H1 (cell line): ENCODE data around the gene ASCL1.

Experiments
- BACH1 ChIP-seq: IDR thresholded peaks from 2 replicates; pipeline ENCODE4 v1.6.1; 2012; ENCODE audit warnings: low read length, improper control_type of control experiment
- BCL11A ChIP-seq, 2 experiments: IDR thresholded peaks; one replicate each; pipeline ENCODE4 v1.6.1; 2011; ENCODE audit warnings: low read depth in 2 of 2, low read length in 2 of 2, mild to moderate bottlenecking in 2 of 2
- EP300 ChIP-seq, 2 experiments: IDR thresholded peaks; 1 replicate in 1 of 2; 2 replicates in 1 of 2; pipeline ENCODE4 v1.6.1; 2011 to 2012; ENCODE audit warnings: low read depth in 2 of 2, low read length in 2 of 2, mild to moderate bottlenecking in 2 of 2, borderline replicate concordance in 1 of 2, inconsistent platforms in 1 of 2, moderate library complexity in 1 of 2
- GABPA ChIP-seq: IDR thresholded peaks from 2 replicates; pipeline ENCODE4 v1.6.1; 2011; ENCODE audit warnings: mild to moderate bottlenecking, low read length, moderate library complexity, borderline replicate concordance; ENCODE audit not compliant: insufficient read depth
- HDAC2 ChIP-seq, 2 experiments: fragments of 300-600 bp in 1 of 2; sonication (generic) in 1 of 2; IDR thresholded peaks; 2 replicates each; pipeline ENCODE4 v1.6.1; 2011 to 2012; ENCODE audit warnings: low read depth in 2 of 2, low read length in 2 of 2, mild to moderate bottlenecking in 2 of 2, moderate library complexity in 2 of 2, borderline replicate concordance in 1 of 2, inconsistent platforms in 1 of 2
- PHF8 ChIP-seq: fragments of 200-600 bp; sonication (generic); conservative IDR thresholded peaks from 2 replicates; pipeline ENCODE4 v1.7.1; 2012; ENCODE audit warnings: low read depth, mild to moderate bottlenecking, inconsistent platforms, low read length, moderate library complexity
- POLR2AphosphoS5 ChIP-seq: IDR thresholded peaks from 2 replicates; pipeline ENCODE4 v1.6.1; 2011; ENCODE audit warnings: low read depth, low read length
- RAD21 ChIP-seq, 2 experiments: IDR thresholded peaks in 1 of 2; conservative IDR thresholded peaks in 1 of 2; 2 replicates each; pipeline ENCODE4 v1.6.1; 2011; ENCODE audit warnings: low read depth in 2 of 2, low read length in 2 of 2, improper control_type of control experiment in 1 of 2, inconsistent platforms in 1 of 2, mild to moderate bottlenecking in 1 of 2, moderate library complexity in 1 of 2
- RFX5 ChIP-seq: IDR thresholded peaks from 2 replicates; pipeline ENCODE4 v1.6.1; 2011; ENCODE audit warnings: low read depth, low read length, improper control_type of control experiment, borderline replicate concordance
- TAF1 ChIP-seq: IDR thresholded peaks from 2 replicates; pipeline ENCODE4 v1.6.1; 2011; ENCODE audit warnings: mild to moderate bottlenecking, low read depth, low read length
- TEAD4 ChIP-seq: IDR thresholded peaks from 2 replicates; pipeline ENCODE4 v1.6.1; 2012; ENCODE audit warnings: low read depth, low read length, inconsistent platforms, mixed read lengths
- YY1 ChIP-seq: IDR thresholded peaks from 2 replicates; pipeline ENCODE4 v1.6.1; 2011; ENCODE audit warnings: low read depth, mild to moderate bottlenecking, low read length
- TF ChIP-seq, protein P1 (sequence below), 3 experiments: IDR thresholded peaks; 1 replicate in 2 of 3; 2 replicates in 1 of 3; pipeline versions ENCODE4 v1.5.1 to v1.6.1; 2011; ENCODE audit warnings: low read length in 3 of 3, mild to moderate bottlenecking in 3 of 3, inconsistent platforms in 2 of 3, low read depth in 1 of 3, moderate library complexity in 1 of 3; ENCODE audit not compliant: insufficient read depth in 1 of 3; ENCODE audit errors: control extremely low read depth in 1 of 3
- TF ChIP-seq, protein P2 (sequence below): IDR thresholded peaks from 2 replicates; pipeline ENCODE4 v1.6.1; 2011; ENCODE audit warnings: low read depth, mild to moderate bottlenecking, low read length; ENCODE audit not compliant: insufficient read depth

DNA sequence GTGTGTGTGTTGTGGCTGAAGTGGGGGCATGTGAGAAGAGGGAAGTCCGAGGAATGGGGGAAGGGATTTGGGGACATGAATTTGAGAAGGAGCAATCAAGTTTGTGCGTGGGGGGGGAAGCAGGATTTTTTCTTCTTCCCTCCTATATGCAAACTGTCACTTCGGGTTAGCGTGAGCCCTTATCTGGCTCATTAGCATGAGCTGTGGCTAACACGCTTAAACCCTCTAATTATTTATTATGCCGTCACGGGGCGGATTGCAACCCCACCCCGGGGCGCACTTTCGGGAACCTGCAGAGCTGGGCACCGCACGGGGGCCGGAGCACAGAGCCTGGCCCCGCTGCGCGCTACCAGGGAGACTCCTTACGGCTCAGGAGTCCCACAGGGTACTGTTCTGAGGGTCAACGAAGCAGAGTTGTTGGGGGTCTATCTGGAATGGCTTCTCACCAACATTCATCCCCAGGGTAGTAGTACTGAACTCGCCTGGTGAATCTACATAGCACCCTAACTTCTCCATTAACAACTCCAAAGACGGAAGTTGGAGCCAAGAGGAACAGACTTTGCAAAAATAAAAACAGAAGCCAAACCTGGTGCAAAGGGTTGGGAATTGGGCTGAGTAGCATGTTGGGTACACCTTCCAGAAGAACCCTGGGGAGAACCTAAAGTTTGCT is 6.4 kb upstream of the ASCL1 start:
- no peak for TF ChIP-seq GABPA
- no peak for TF ChIP-seq YY1
- no peak for TF ChIP-seq BACH1
- TF ChIP-seq, protein P1, sequence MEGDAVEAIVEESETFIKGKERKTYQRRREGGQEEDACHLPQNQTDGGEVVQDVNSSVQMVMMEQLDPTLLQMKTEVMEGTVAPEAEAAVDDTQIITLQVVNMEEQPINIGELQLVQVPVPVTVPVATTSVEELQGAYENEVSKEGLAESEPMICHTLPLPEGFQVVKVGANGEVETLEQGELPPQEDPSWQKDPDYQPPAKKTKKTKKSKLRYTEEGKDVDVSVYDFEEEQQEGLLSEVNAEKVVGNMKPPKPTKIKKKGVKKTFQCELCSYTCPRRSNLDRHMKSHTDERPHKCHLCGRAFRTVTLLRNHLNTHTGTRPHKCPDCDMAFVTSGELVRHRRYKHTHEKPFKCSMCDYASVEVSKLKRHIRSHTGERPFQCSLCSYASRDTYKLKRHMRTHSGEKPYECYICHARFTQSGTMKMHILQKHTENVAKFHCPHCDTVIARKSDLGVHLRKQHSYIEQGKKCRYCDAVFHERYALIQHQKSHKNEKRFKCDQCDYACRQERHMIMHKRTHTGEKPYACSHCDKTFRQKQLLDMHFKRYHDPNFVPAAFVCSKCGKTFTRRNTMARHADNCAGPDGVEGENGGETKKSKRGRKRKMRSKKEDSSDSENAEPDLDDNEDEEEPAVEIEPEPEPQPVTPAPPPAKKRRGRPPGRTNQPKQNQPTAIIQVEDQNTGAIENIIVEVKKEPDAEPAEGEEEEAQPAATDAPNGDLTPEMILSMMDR (IDR thresholded peaks at IDR 0.05; ENCODE audit: control extremely low read depth in 1 of 3, insufficient read depth in 1 of 3, low read depth in 1 of 3, low read length in 3 of 3), result no peak
- no peak for TF ChIP-seq HDAC2 (IDR thresholded peaks at IDR 0.05; ENCODE audit: borderline replicate concordance in 1 of 2, low read depth in 2 of 2, low read length in 2 of 2)
- TF ChIP-seq, protein P2, sequence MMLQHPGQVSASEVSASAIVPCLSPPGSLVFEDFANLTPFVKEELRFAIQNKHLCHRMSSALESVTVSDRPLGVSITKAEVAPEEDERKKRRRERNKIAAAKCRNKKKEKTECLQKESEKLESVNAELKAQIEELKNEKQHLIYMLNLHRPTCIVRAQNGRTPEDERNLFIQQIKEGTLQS, result no peak
- TF ChIP-seq PHF8, result no peak
- no peak for TF ChIP-seq RFX5
- no peak for TF ChIP-seq TAF1
- no peak for TF ChIP-seq POLR2AphosphoS5
- no peak for TF ChIP-seq RAD21 (IDR thresholded peaks at IDR 0.05 in 1 of 2, conservative IDR thresholded peaks at IDR 0.05 in 1 of 2; ENCODE audit: low read depth in 2 of 2, low read length in 2 of 2)
- no peak for TF ChIP-seq TEAD4
- TF ChIP-seq BCL11A (IDR thresholded peaks at IDR 0.05; ENCODE audit: low read depth in 2 of 2, low read length in 2 of 2), result no peak
- no peak for TF ChIP-seq EP300 (IDR thresholded peaks at IDR 0.05; ENCODE audit: borderline replicate concordance in 1 of 2, low read depth in 2 of 2, low read length in 2 of 2)
